ENCODE results near the gene GPR171. TPM values are rescaled to one million over a fixed set of nuclear protein-coding genes. Genes with fewer than 3 reads are reported as not detected.

Gene GPR171
- total RNA-seq, 2 experiments from 2014 or later = 9.7 to 16.7 TPM

GRCh38 chr3:151178208-151178845, 24.7 kb downstream of the GPR171 start:
- Histone ChIP-seq H3K36me3 (ENCODE audit: insufficient read depth, low read length) (no peaks in the 10 kb centered on the region), H3K4me3 (ENCODE audit: low read length) (no peak overlapping the region), H3K4me1 (ENCODE audit: insufficient read depth, low read length) (peaks cover 10% of the 10 kb centered on the region), H3K27me3 (ENCODE audit: control insufficient read depth in 1 of 2, insufficient read depth in 2 of 2, low read length in 2 of 2) (no peaks in the 10 kb centered on the region), H3K27ac (ENCODE audit: low read depth in 1 of 2, low read length in 2 of 2) (no peak overlapping the region), H3K9me3 (ENCODE audit: control insufficient read depth in 1 of 2, insufficient read depth in 1 of 2, low read length in 2 of 2) (no peaks in the 10 kb centered on the region)
- Mint-ChIP-seq H3K27me3 (no peaks in the 10 kb centered on the region), H3K4me1 (ENCODE audit: low read depth) (peaks cover 29% of the 10 kb centered on the region), H3K27ac (no peak overlapping the region), H3K4me3 (no peak overlapping the region), H3K36me3 (ENCODE audit: low read depth) (no peaks in the 10 kb centered on the region), H3K9me3 (no peaks in the 10 kb centered on the region)
- DNase-seq = no peak
- intact Hi-C loops (cut with DNase I, micrococcal nuclease) = no loop called here
- CTCF ChIA-PET = no interaction called here
- no peak for TF ChIP-seq CTCF (IDR thresholded peaks at IDR 0.05)
- POLR2A ChIA-PET = interaction anchor here (0.7 to 1.2 kb wide), 3 partner anchors 22 to 31 kb away, joined by 3 to 4 read pairs (median 3); partner anchors contain the start of gene GPR171
- no peak for ATAC-seq (ENCODE audit: poor library complexity)

GRCh38 chr3:151175952-151176351, 27.1 kb downstream of the GPR171 start:
- H3K9me3 ChIP-seq (ENCODE audit: control insufficient read depth in 1 of 2, insufficient read depth in 1 of 2, low read length in 2 of 2) = no peaks in the 10 kb centered on the region
- Mint-ChIP-seq H3K4me3 (no peak overlapping the region), H3K27ac (no peak overlapping the region), H3K27me3 (no peaks in the 10 kb centered on the region), H3K4me1 (ENCODE audit: low read depth) (peaks cover 32% of the 10 kb centered on the region), H3K9me3 (no peaks in the 10 kb centered on the region), H3K36me3 (ENCODE audit: low read depth) (no peaks in the 10 kb centered on the region)
- no peaks in the 10 kb centered on the region for H3K36me3 ChIP-seq (ENCODE audit: insufficient read depth, low read length)
- TF ChIP-seq CTCF (IDR thresholded peaks at IDR 0.05) = no peak
- ChIA-PET POLR2A (no interaction called here), CTCF (no interaction called here)
- H3K27me3 ChIP-seq (ENCODE audit: control insufficient read depth in 1 of 2, insufficient read depth in 2 of 2, low read length in 2 of 2) = no peaks in the 10 kb centered on the region
- no peak for ATAC-seq (ENCODE audit: poor library complexity)
- H3K4me3 ChIP-seq (ENCODE audit: low read length) = no peak overlapping the region
- H3K4me1 ChIP-seq (ENCODE audit: insufficient read depth, low read length) = peaks cover 16% of the 10 kb centered on the region
- intact Hi-C loops (cut with DNase I, micrococcal nuclease) = no loop called here
- no peak overlapping the region for H3K27ac ChIP-seq (ENCODE audit: low read depth in 1 of 2, low read length in 2 of 2)
- no peak for DNase-seq

- Mint-ChIP-seq H3K4me1 (ENCODE audit: low read depth) (peaks cover 43% of the 10 kb centered on the region), H3K27me3 (no peaks in the 10 kb centered on the region), H3K4me3 (no peak overlapping the region), H3K27ac (no peak overlapping the region), H3K36me3 (ENCODE audit: low read depth) (no peaks in the 10 kb centered on the region), H3K9me3 (no peaks in the 10 kb centered on the region)
- Histone ChIP-seq H3K27ac (ENCODE audit: low read depth in 1 of 2, low read length in 2 of 2) (no peak overlapping the region), H3K27me3 (ENCODE audit: control insufficient read depth in 1 of 2, insufficient read depth in 2 of 2, low read length in 2 of 2) (no peaks in the 10 kb centered on the region), H3K4me3 (ENCODE audit: low read length) (no peak overlapping the region), H3K4me1 (ENCODE audit: insufficient read depth, low read length) (peaks cover 30% of the 10 kb centered on the region), H3K9me3 (ENCODE audit: control insufficient read depth in 1 of 2, insufficient read depth in 1 of 2, low read length in 2 of 2) (no peaks in the 10 kb centered on the region), H3K36me3 (ENCODE audit: insufficient read depth, low read length) (no peaks in the 10 kb centered on the region)
- ChIA-PET POLR2A (no interaction called here), CTCF (interaction anchor here (1.4 kb wide), 1 partner anchor 11 kb away, joined by 4 read pairs; no protein-coding TSS in a partner anchor)
- TF ChIP-seq CTCF (IDR thresholded peaks at IDR 0.05) = no peak
- intact Hi-C loops (cut with DNase I, micrococcal nuclease) = no loop called here
- ATAC-seq (ENCODE audit: poor library complexity) = no peak
- DNase-seq = no peak
These were observed 28.7 kb downstream of the GPR171 start for GRCh38 chr3:151174351-151174750.

Data from CD4-positive, alpha-beta T cell (primary cell).